ENCODE data around the gene IL1F10. TPM values are rescaled to one million over a fixed set of nuclear protein-coding genes. Genes with fewer than 3 reads are reported as not detected.

The IL1F10 gene
- total and polyA plus RNA-seq, 2 of the 13 experiments (the other 11 are each of a cell fraction or from before 2014, with no cell fraction given), result not detected

GRCh38 chr2:113080134-113080533 lies 12.4 kb downstream of the IL1F10 start (continued):
- TF ChIP-seq IKZF5 (CRISPR knock-in tag; IDR thresholded peaks at IDR 0.05) (peak; percentile 67; the same call in 1 of the 2 replicates), MYPOP (CRISPR knock-in tag; IDR thresholded peaks at IDR 0.05) (no peak), ZNF879 (CRISPR knock-in tag; IDR thresholded peaks at IDR 0.05) (no peak), FOSL2 (CRISPR knock-in tag; IDR thresholded peaks at IDR 0.05) (peak; percentile 58), BCLAF1 (IDR thresholded peaks at IDR 0.05) (no peak), SOX6 (IDR thresholded peaks at IDR 0.05) (no peak), SOX6 (CRISPR knock-in tag; IDR thresholded peaks at IDR 0.05) (peak; percentile 39; the same call in 1 of the 2 replicates), KDM3A (CRISPR knock-in tag; IDR thresholded peaks at IDR 0.05; ENCODE audit: low read depth) (peak; percentile 77), KIAA2018 (CRISPR knock-in tag; IDR thresholded peaks at IDR 0.05; ENCODE audit: borderline replicate concordance) (no peak), CBX1 (IDR thresholded peaks at IDR 0.05; ENCODE audit: low read depth) (no peak), AKNA (CRISPR knock-in tag; IDR thresholded peaks at IDR 0.05; ENCODE audit: borderline replicate concordance) (no peak)

All from HepG2 (cell line).